ENCODE results near the gene HRC.
"Not testable (repeated sequence)": the region's sequence is repeated elsewhere in the genome, so short reads cannot be mapped to it uniquely, and the experiment has no call there.

HRC gene

DNA sequence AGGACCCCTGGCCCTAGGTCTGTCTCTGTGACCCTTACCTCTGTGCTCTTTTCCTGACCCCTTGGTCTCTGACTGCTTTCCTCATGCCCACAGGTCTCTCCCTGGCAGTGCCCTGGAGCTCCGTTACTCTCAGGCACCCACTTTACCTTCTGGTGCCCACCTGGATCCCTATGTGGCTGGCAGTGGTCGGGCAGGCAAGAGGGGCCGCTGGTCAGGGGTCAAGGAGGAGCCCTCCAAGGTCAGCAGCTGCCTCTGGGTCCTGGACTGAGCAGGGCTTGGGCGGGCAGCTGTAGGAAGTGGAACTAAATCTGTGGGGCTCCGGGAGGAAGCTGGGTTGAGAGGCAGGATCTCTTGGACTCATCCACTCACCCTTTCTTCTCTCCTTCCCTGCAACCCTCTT, 19.5 kb downstream of the HRC start:
- no peak for DNase-seq (ENCODE audit: low spot score)

- DNase-seq (ENCODE audit: low spot score) = peak; percentile 31
These were observed 21.4 kb downstream of the HRC start for GRCh38 chr19:49133621-49134454.

DNA sequence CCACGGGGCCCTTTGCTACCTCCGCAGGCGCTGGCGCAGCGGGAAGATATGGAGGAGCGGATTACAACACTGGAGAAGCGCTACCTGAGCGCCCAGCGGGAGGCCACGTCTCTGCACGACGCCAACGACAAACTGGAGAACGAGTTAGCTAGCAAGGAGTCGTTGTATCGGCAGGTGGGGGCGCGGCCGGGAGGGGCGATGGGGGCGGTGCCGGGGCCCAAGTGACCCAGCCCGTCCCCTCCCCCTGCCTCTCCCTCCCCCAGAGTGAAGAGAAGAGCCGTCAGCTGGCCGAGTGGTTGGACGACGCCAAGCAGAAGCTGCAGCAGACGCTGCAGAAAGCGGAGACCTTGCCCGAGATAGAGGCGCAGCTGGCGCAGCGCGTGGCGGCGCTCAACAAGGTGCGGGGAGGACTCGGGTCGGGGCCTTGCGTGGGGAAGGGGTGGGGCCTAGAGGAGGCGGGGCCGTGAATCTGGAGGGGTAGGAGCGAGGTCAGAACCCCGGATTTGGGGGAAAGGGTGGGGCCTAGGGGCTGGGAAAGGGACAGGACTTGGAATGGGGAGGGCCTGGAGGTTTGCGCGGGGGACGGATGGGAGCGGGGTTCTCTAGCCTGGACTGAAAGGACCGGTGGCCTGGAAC, 22.1 kb downstream of the HRC start:
- DNase-seq (ENCODE audit: low spot score) = peak; percentile 44

- DNase-seq (ENCODE audit: low spot score) = no peak
These were observed 24.9 kb downstream of the HRC start for GRCh38 chr19:49130325-49130724.

DNA sequence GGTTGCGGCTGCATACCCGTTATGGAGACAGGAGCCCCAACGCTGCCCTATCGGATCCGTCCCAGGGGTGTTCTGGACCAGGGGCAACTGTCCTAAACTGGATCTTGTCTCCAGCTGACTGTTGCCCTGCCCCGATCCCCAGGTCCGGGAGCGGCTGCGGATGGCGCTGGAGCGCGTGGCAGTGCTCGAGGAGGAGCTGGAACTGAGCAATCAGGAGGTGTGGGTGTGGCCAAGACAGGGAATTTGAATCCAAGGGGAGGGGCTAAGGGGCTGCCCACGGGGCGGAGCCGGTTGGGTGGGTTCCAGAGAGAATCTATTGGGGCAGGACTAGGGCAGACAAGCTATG, 26.0 kb downstream of the HRC start:
- no peak for DNase-seq (ENCODE audit: low spot score)

GRCh38 chr19:49128545-49129237, 26.5 kb downstream of the HRC start:
- DNase-seq (ENCODE audit: low spot score) = no peak

- peak; percentile 96 for DNase-seq (ENCODE audit: low spot score)
These were observed 27.3 kb downstream of the HRC start for GRCh38 chr19:49127674-49128544.

DNA sequence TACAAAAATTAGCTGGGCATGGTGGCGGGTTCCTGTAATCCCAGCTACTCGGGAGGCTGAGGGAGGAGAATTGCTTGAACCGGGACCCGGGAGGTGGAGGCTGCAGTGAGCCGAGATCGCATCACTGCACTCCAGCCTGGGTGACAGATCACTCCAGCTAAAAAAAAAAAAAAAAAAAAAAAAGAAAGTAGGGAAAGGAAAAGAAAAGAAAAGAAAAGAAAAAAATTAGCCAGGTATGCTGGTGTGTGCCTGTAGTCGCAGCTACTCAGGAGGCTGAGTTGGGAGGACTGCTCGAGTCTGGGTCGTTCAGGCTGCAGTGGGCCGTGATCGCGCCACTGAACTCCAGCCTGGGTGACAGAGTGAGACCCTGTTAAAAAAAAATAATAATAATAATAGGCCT, 28.0 kb downstream of the HRC start:
- DNase-seq (ENCODE audit: low spot score) = not testable (repeated sequence)

GRCh38 chr19:49126575-49126974, 28.6 kb downstream of the HRC start:
- DNase-seq (ENCODE audit: low spot score) = no peak

DNA sequence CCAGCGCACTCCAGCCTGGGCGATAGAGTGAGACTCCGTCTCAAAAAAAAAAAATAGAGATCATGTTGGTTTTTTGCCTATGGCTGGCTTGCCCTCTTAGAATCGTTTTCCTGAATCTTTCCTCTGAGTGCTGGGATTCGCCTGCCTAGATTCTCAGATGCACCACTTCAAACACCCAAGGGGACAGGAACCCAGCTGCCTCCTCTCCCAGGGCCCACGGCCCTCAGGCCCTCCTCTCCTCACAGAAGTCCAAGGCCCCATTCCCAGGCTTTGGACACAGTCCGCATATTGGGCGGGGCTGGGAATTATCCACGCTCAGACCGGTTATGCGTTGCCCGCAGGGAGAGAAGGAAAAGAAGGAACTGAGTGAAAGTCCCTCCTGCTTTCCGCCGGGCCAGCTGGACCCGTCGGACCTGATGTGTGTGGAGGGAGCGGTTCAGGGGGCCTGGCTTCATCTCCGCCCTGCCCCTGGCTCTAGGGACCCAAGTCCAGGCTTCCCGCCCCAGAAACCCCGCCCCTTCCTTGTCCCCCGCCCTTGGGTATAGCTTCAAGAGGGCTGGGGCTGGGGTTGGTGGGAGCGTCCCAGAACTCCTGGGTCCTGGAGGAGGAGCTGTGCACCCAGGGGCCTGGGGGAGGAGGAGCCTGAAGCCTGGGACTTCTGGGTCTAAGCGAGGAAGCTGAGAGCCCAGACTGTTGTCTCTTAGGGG, 30.0 kb downstream of the HRC start:
- DNase-seq (ENCODE audit: low spot score) = no peak

DNA sequence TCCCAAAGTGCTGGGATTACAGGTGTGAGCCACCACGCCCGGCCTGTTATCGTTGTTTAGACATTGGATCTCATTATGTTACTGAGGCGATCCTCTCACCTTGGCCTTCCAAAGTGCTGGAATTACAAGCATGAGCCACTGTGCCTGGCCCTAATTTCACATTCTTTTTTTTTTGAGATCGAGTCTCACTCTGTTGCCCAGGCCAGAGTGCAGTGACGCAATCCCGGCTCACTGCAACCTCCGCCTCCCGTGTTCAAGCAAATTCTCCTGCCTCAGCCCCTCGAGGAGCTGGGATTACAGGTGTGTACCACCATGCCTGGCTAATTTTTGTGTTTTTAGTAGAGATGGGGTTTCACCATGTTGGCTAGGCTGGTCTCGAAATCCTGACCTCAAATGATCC, 31.9 kb downstream of the HRC start:
- not testable (repeated sequence) for DNase-seq (ENCODE audit: low spot score)

DNA sequence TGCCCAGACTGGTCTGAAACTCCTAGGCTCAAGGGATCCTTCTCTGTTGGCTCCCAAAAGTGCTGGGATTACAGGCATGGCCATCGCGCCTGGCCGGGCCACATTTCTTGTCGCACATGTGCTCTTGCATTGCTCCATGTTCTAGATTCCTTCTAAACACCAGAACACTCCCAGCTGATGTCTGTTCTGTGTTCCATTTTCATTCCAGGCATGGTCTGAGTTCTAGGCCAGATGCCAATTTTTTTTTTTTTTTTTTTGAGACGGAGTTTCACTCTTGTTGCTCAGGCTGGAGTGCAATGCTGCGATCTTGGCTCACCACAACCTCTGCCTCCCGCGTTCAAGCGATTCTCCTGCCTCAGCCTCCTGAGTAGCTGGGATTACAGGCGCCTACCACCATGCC, 33.4 kb downstream of the HRC start:
- DNase-seq (ENCODE audit: low spot score) = not testable (repeated sequence)

GRCh38 chr19:49120868-49121267, 34.3 kb downstream of the HRC start:
- no peak for DNase-seq (ENCODE audit: low spot score)

- DNase-seq (ENCODE audit: low spot score) = no peak
These were observed 34.9 kb downstream of the HRC start for GRCh38 chr19:49120325-49120683.

DNA sequence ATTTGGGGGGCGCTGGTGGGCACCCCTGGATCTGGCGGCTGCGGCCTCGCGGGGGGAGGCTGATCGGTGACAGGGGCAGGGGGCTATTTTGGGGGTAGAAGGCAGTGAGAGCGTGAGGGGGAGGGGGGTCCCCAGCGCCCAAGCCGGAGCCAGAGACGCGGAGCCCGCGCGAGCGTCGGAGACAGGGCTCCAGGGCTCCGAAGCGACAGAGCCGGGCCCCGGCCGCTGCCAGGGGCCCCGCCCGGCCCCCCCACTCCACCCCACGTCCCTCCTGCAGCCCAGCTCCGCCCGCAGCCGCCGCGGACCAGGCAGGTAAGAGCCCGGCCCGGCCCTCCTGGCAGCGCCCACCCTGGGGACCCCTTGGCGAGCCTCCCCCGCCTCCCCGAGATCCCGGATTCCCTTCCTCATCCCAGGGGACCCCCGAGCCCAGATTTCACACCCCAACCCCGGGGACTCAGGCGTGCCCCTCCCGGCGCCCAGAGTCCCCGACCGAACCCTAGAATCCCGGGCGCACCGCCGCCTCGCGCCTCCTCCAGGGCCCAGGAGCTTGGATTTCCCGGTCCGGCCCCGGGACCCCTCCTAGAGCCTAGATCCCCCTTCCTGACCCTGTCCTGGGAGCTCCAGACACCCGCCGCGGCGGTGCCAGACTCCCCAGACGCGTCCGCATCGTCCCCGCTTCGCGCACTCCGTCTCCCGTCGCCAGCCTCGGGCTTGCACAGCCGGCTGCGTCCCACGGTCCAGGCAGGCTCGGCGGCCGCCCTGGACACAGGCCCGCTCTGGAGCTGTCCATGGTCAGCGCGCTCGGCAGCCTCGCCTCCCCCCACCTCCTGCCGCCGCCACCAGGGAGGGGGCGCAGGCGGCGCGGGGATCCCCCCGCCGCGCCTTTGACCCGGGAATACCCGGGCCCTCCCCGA, 35.5 kb downstream of the HRC start, which contains the start of gene PPFIA3:
PPFIA3 (plus strand) TSS at position 134 of the 914 bp plus-strand sequence. CDS start 8,330 bp downstream, outside the sequence.
- DNase-seq (ENCODE audit: low spot score) = no peak

DNA sequence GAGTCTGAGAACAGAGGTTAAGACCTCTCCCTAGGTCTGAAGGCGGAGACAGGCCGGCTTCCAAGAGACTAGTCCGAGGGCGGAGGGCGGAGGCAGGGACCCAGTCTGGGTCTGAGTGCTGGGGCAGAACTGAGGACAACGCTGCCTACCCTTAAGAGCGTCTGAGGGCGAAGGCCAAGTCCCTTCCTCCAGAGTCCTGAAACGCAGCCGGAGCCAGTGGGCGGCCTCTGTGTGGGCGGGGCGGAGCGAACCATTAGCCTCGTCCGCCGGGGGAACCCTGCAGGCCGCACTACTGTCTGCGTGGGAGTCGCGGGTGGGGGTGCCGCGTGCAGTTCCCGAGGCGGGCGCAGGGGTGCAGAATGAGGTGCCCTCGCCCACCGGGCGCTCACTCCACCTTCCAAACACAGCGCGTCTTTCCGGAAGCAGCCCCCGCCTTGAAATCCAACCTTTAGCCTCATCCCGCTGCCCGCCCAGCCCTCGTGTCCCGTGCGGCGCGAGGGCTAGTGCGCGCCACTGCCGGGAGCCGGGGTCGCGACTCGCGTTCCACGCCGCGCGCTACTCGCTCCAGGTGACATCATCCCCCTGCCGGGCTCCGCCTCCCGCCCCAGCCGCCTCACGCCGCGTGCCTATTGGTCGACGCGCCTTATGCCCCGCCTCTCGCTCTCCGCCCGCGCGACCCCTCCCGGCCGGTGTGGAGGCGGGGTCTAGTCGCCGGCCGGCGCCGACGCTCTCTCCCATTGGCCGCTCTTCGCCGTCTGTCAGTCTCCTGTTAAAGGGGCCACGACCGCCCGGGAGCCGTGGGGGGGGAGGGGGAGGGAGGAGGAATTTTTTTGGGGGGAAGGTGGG, 36.4 kb downstream of the HRC start, which contains the start of gene C19orf73:
C19orf73 (minus strand) TSS at position 579 of the 846 bp plus-strand sequence; CDS start at position 458, 121 bp downstream.
- DNase-seq (ENCODE audit: low spot score) = peak; percentile 95

DNA sequence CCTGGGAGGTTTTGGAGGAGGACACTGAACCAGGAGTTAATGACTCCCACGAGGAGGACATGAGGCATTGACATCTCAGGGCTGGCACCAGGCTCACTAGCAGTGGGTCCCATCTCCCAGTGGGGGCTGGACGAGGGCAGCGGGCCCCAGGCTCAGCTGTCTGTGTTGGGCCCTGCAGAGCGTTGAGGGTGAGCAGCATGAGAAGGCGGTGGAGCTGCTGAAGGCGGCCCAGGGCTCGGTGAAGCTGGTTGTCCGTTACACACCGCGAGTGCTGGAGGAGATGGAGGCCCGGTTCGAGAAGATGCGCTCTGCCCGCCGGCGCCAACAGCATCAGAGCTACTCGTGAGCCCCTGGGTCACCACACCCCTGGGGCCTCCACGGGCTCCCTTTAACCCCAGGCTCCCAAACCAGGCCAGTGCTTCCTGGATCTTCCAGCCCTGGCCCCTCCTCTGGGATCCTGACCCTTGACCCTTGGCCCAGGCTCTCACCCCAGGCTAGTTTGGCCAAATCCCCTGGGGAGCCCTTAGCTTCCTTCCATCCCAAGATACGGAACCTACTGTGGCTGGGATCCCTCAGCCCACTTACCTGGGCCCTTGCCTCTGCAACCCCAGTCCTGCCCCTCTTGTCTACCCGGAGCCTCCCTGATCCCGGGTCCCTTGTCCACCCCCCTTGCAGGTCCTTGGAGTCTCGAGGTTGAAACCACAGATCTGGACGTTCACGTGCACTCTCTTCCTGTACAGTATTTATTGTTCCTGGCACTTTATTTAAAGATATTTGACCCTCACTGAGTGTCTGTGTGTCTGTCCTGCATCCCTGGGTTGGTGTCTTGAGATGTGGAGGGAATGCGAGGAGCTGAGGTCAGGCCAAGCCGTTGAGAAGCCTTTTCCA, 37.3 kb downstream of the HRC start:
- no peak for DNase-seq (ENCODE audit: low spot score)

DNA sequence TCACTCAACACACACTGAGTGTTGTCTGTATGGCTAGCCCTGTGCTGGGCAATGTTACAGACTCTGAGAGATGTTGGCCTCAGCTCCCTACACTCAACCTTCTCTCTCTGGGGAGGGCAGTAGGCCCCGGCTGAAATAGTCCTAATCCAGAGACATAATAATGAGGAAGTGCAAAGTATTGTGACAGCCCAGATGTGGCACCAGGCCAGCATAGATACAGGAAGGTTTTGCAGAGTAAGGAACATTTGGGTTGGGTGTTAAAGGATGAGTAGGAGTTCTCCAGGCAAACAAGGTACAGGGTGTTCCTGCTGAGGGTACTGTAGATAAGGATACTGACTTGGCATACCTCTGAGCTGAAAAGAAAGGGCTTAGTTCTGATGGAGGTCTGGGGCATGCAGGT, 38.7 kb downstream of the HRC start:
- DNase-seq (ENCODE audit: low spot score) = no peak

All from CD4-positive, alpha-beta T cell treated with Interleukin-6 at 100 ng/mL for 8 hours (primary cell).